ENCODE measurements around the gene SLC39A11. TPM values are rescaled to one million over a fixed set of nuclear protein-coding genes. Genes with fewer than 3 reads are reported as not detected.

Gene SLC39A11
- total RNA-seq, 1 experiment from 2014 or later, result 46.4 TPM

DNA sequence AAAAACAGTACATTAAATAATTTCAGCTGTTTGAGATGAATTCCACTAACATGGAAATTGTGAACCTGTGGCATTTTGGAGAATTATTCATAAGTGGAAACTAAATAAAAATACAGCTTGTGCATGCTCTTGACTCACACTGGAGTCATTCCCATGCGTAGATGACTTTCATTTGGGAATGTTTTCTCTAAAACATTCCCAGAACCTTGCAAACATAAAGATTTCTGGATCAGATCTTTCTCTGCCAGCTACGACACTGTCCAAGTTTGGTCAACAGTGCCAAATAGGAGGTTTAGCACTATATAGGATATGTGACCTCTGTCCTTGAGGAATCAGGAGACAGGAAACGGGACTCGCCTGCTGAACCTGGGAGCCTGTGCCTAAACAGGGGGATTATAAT lies 400.9 kb downstream of the SLC39A11 start:
- TF ChIP-seq SRF (IDR thresholded peaks at IDR 0.05; ENCODE audit: low read depth) (no peak), RAD21 (IDR thresholded peaks at IDR 0.05; ENCODE audit: low read depth) (no peak), ZNF274 (IDR thresholded peaks at IDR 0.05; ENCODE audit: low read depth, low read length) (no peak), CBX3 (IDR thresholded peaks at IDR 0.05; ENCODE audit: low read depth) (no peak), SP1 (IDR thresholded peaks at IDR 0.05; ENCODE audit: low read depth) (no peak), EGR1 (IDR thresholded peaks at IDR 0.05; ENCODE audit: low read depth) (no peak), YY1 (IDR thresholded peaks at IDR 0.05; ENCODE audit: extremely low read depth, insufficient replicate concordance, low read depth, low read length) (no peak), SIN3A (IDR thresholded peaks at IDR 0.05; ENCODE audit: low read depth) (no peak), EZH2phosphoT487 (IDR thresholded peaks at IDR 0.05; ENCODE audit: borderline replicate concordance) (no peak), JUND (IDR thresholded peaks at IDR 0.05) (no peak), TCF7L2 (IDR thresholded peaks at IDR 0.05; ENCODE audit: borderline replicate concordance, extremely low read depth, insufficient read depth, insufficient read length) (no peak), CEBPB (IDR thresholded peaks at IDR 0.05; ENCODE audit: low read depth) (no peak)
- TF ChIP-seq, protein P1, sequence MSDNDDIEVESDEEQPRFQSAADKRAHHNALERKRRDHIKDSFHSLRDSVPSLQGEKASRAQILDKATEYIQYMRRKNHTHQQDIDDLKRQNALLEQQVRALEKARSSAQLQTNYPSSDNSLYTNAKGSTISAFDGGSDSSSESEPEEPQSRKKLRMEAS (IDR thresholded peaks at IDR 0.05), result no peak
- TF ChIP-seq, protein P2, sequence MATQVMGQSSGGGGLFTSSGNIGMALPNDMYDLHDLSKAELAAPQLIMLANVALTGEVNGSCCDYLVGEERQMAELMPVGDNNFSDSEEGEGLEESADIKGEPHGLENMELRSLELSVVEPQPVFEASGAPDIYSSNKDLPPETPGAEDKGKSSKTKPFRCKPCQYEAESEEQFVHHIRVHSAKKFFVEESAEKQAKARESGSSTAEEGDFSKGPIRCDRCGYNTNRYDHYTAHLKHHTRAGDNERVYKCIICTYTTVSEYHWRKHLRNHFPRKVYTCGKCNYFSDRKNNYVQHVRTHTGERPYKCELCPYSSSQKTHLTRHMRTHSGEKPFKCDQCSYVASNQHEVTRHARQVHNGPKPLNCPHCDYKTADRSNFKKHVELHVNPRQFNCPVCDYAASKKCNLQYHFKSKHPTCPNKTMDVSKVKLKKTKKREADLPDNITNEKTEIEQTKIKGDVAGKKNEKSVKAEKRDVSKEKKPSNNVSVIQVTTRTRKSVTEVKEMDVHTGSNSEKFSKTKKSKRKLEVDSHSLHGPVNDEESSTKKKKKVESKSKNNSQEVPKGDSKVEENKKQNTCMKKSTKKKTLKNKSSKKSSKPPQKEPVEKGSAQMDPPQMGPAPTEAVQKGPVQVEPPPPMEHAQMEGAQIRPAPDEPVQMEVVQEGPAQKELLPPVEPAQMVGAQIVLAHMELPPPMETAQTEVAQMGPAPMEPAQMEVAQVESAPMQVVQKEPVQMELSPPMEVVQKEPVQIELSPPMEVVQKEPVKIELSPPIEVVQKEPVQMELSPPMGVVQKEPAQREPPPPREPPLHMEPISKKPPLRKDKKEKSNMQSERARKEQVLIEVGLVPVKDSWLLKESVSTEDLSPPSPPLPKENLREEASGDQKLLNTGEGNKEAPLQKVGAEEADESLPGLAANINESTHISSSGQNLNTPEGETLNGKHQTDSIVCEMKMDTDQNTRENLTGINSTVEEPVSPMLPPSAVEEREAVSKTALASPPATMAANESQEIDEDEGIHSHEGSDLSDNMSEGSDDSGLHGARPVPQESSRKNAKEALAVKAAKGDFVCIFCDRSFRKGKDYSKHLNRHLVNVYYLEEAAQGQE (IDR thresholded peaks at IDR 0.05; ENCODE audit: low read depth), result no peak
- TF ChIP-seq, protein P3, sequence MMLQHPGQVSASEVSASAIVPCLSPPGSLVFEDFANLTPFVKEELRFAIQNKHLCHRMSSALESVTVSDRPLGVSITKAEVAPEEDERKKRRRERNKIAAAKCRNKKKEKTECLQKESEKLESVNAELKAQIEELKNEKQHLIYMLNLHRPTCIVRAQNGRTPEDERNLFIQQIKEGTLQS (IDR thresholded peaks at IDR 0.05), result no peak
- H3K4me3 ChIP-seq (replicated peaks in 1 of 2; ENCODE audit: low read depth in 1 of 2, low read length in 2 of 2), result no peak overlapping the region
- H3K9ac ChIP-seq (ENCODE audit: low read length), result no peak overlapping the region
- H3K9me2 ChIP-seq (ENCODE audit: insufficient read depth), result no peaks in the 10 kb centered on the region
- H2AFZ ChIP-seq (ENCODE audit: low read depth, low read length, poor library complexity, severe bottlenecking), result no peak overlapping the region
- no peak overlapping the region for H3K27ac ChIP-seq (ENCODE audit: low read depth, low read length)
- DNase-seq (ENCODE audit: low read depth, low spot score), result no peak
- CTCF ChIA-PET, result no interaction called here
- ATAC-seq, result no peak
- RAD21 ChIA-PET (ENCODE audit: low non-redundant PET in 1 of 2, low total read pairs in 2 of 2, uncharacterized antibody in 2 of 2, unreplicated experiment in 2 of 2), result interaction anchor here in 1 of 2 experiments (1.2 kb wide), 1 partner anchor 135 kb away, joined by 4 read pairs; no protein-coding TSS in a partner anchor
- no peaks in the 10 kb centered on the region for H3K27me3 ChIP-seq (ENCODE audit: insufficient read depth, low read length)
- H3K9me3 ChIP-seq (ENCODE audit: control insufficient read depth in 1 of 2, insufficient read depth in 1 of 2, low read depth in 1 of 2, low read length in 2 of 2), result no peaks in the 10 kb centered on the region
- no TSS peak for BruUV-seq (replicated peaks)
- H3K79me2 ChIP-seq (ENCODE audit: insufficient read depth, low read length), result no peaks in the 10 kb centered on the region
- intact Hi-C loops (cut with micrococcal nuclease), result no loop called here
- H3K36me3 ChIP-seq (ENCODE audit: control insufficient read depth in 1 of 2, insufficient read depth in 2 of 2, low read length in 2 of 2), result no peaks in the 10 kb centered on the region
- H4K20me1 ChIP-seq (ENCODE audit: insufficient read depth), result no peaks in the 10 kb centered on the region
- POLR2A ChIA-PET, result interaction anchor here (0.5 to 1.4 kb wide), 2 partner anchors 100 to 224 kb away, joined by 3 to 5 read pairs; no protein-coding TSS in a partner anchor
- H3K4me1 ChIP-seq (ENCODE audit: control insufficient read depth in 1 of 2, insufficient read depth in 2 of 2, low read length in 2 of 2), result peaks cover 6 to 25% of the 10 kb centered on the region in 2 experiments; a peak in 2 of 4 replicates
- no peak overlapping the region for H3K4me2 ChIP-seq (ENCODE audit: low read length)
